Measurements from ENCODE around the gene RPL29.

Gene RPL29

GRCh38 chr3:51986010-51986947 is 9.4 kb downstream of the RPL29 start:
- peak overlapping the region in 2 of 5 donors; percentile 1 to 25 for H3K9ac ChIP-seq (ENCODE audit: low read length in 5 of 5)
- H3K36me3 ChIP-seq (ENCODE audit: control insufficient read depth in 5 of 5, insufficient read depth in 5 of 5, low read length in 5 of 5) = peaks cover 0 to 2% (median 0%) of the 10 kb centered on the region in 5 donors
- no peak overlapping the region for H3K4me3 ChIP-seq (ENCODE audit: low read depth in 1 of 5, low read length in 5 of 5)
- H3K4me1 ChIP-seq (ENCODE audit: control insufficient read depth in 5 of 5, insufficient read depth in 5 of 5, low read length in 5 of 5) = peaks cover 5 to 54% (median 41%) of the 10 kb centered on the region in 5 donors
- H3K27ac ChIP-seq (ENCODE audit: low read depth, low read length) = no peak overlapping the region
- no peaks in the 10 kb centered on the region for H3K27me3 ChIP-seq (ENCODE audit: control insufficient read depth in 5 of 5, insufficient read depth in 4 of 5, low read length in 5 of 5)
- H3K9me3 ChIP-seq (ENCODE audit: control insufficient read depth in 5 of 5, low read length in 5 of 5) = no peaks in the 10 kb centered on the region

- Histone ChIP-seq H3K27ac (ENCODE audit: low read depth, low read length) (no peak overlapping the region), H3K36me3 (ENCODE audit: control insufficient read depth in 5 of 5, insufficient read depth in 5 of 5, low read length in 5 of 5) (peaks cover 0 to 6% (median 2%) of the 10 kb centered on the region in 5 donors), H3K27me3 (ENCODE audit: control insufficient read depth in 5 of 5, insufficient read depth in 4 of 5, low read length in 5 of 5) (no peaks in the 10 kb centered on the region), H3K4me1 (ENCODE audit: control insufficient read depth in 5 of 5, insufficient read depth in 5 of 5, low read length in 5 of 5) (peaks cover 5 to 57% (median 36%) of the 10 kb centered on the region in 5 donors), H3K9me3 (ENCODE audit: control insufficient read depth in 5 of 5, low read length in 5 of 5) (no peaks in the 10 kb centered on the region), H3K4me3 (ENCODE audit: low read depth in 1 of 5, low read length in 5 of 5) (no peak overlapping the region), H3K9ac (ENCODE audit: low read length in 5 of 5) (peak overlapping the region in 1 of 5 donors; percentile 45)
Measured at GRCh38 chr3:51985063-51985462, 10.6 kb downstream of the RPL29 start.

- Histone ChIP-seq H3K9me3 (ENCODE audit: control insufficient read depth in 5 of 5, low read length in 5 of 5) (no peaks in the 10 kb centered on the region), H3K9ac (ENCODE audit: low read length in 5 of 5) (peak overlapping the region; percentile 10 to 89 (median 78)), H3K4me1 (ENCODE audit: control insufficient read depth in 5 of 5, insufficient read depth in 5 of 5, low read length in 5 of 5) (peaks cover 5 to 49% (median 30%) of the 10 kb centered on the region in 5 donors), H3K27ac (ENCODE audit: low read depth, low read length) (peak overlapping the region; percentile 92), H3K36me3 (ENCODE audit: control insufficient read depth in 5 of 5, insufficient read depth in 5 of 5, low read length in 5 of 5) (peaks cover 0 to 6% (median 2%) of the 10 kb centered on the region in 5 donors), H3K4me3 (ENCODE audit: low read depth in 1 of 5, low read length in 5 of 5) (peak overlapping the region in 2 of 5 donors; percentile 0 to 70), H3K27me3 (ENCODE audit: control insufficient read depth in 5 of 5, insufficient read depth in 4 of 5, low read length in 5 of 5) (no peaks in the 10 kb centered on the region)
Measured at GRCh38 chr3:51984269-51984647, 11.4 kb downstream of the RPL29 start.

- peak overlapping the region; percentile 41 to 74 (median 68) for H3K4me3 ChIP-seq (ENCODE audit: low read depth in 1 of 5, low read length in 5 of 5)
- H3K36me3 ChIP-seq (ENCODE audit: control insufficient read depth in 5 of 5, insufficient read depth in 5 of 5, low read length in 5 of 5) = peaks cover 0 to 6% (median 2%) of the 10 kb centered on the region in 5 donors
- H3K27me3 ChIP-seq (ENCODE audit: control insufficient read depth in 5 of 5, insufficient read depth in 4 of 5, low read length in 5 of 5) = no peaks in the 10 kb centered on the region
- peak overlapping the region; percentile 92 for H3K27ac ChIP-seq (ENCODE audit: low read depth, low read length)
- H3K4me1 ChIP-seq (ENCODE audit: control insufficient read depth in 5 of 5, insufficient read depth in 5 of 5, low read length in 5 of 5) = peaks cover 4 to 43% (median 25%) of the 10 kb centered on the region in 5 donors
- peak overlapping the region; percentile 10 to 89 (median 78) for H3K9ac ChIP-seq (ENCODE audit: low read length in 5 of 5)
- H3K9me3 ChIP-seq (ENCODE audit: control insufficient read depth in 5 of 5, low read length in 5 of 5) = no peaks in the 10 kb centered on the region
Measured at GRCh38 chr3:51983578-51984268, 12.0 kb downstream of the RPL29 start.

- H3K4me1 ChIP-seq (ENCODE audit: control insufficient read depth in 5 of 5, insufficient read depth in 5 of 5, low read length in 5 of 5) = peaks cover 4 to 41% (median 23%) of the 10 kb centered on the region in 5 donors
- H3K9ac ChIP-seq (ENCODE audit: low read length in 5 of 5) = peak within 1 kb of the TSS; percentile 73 to 89 (median 78)
- no peaks in the 10 kb centered on the region for H3K27me3 ChIP-seq (ENCODE audit: control insufficient read depth in 5 of 5, insufficient read depth in 4 of 5, low read length in 5 of 5)
- no peaks in the 10 kb centered on the region for H3K9me3 ChIP-seq (ENCODE audit: control insufficient read depth in 5 of 5, low read length in 5 of 5)
- H3K4me3 ChIP-seq (ENCODE audit: low read depth in 1 of 5, low read length in 5 of 5) = peak within 1 kb of the TSS; percentile 62 to 81 (median 70)
- peak within 1 kb of the TSS; percentile 92 for H3K27ac ChIP-seq (ENCODE audit: low read depth, low read length)
- H3K36me3 ChIP-seq (ENCODE audit: control insufficient read depth in 5 of 5, insufficient read depth in 5 of 5, low read length in 5 of 5) = peaks cover 0 to 6% (median 2%) of the 10 kb centered on the region in 5 donors
Measured at GRCh38 chr3:51982838-51983577, 12.7 kb downstream of the RPL29 start, which contains the start of gene ACY1. Gene ACY1, plus strand, starts transcription at chr3:51983535. Its CDS starts 530 bp downstream, at chr3:51984065.

- Histone ChIP-seq H3K27ac (ENCODE audit: low read depth, low read length) (peak overlapping the region; percentile 92), H3K4me1 (ENCODE audit: control insufficient read depth in 5 of 5, insufficient read depth in 5 of 5, low read length in 5 of 5) (peaks cover 4 to 41% (median 23%) of the 10 kb centered on the region in 5 donors), H3K9me3 (ENCODE audit: control insufficient read depth in 5 of 5, low read length in 5 of 5) (no peaks in the 10 kb centered on the region), H3K36me3 (ENCODE audit: control insufficient read depth in 5 of 5, insufficient read depth in 5 of 5, low read length in 5 of 5) (peaks cover 0 to 6% (median 0%) of the 10 kb centered on the region in 5 donors), H3K9ac (ENCODE audit: low read length in 5 of 5) (peak overlapping the region; percentile 43 to 89 (median 75)), H3K4me3 (ENCODE audit: low read depth in 1 of 5, low read length in 5 of 5) (peak overlapping the region; percentile 62 to 81 (median 70)), H3K27me3 (ENCODE audit: control insufficient read depth in 5 of 5, insufficient read depth in 4 of 5, low read length in 5 of 5) (no peaks in the 10 kb centered on the region)
Measured at GRCh38 chr3:51982352-51982837, 13.3 kb downstream of the RPL29 start.

- Histone ChIP-seq H3K4me1 (ENCODE audit: control insufficient read depth in 5 of 5, insufficient read depth in 5 of 5, low read length in 5 of 5) (peaks cover 4 to 51% (median 33%) of the 10 kb centered on the region in 5 donors), H3K27me3 (ENCODE audit: control insufficient read depth in 5 of 5, insufficient read depth in 4 of 5, low read length in 5 of 5) (no peaks in the 10 kb centered on the region), H3K9ac (ENCODE audit: low read length in 5 of 5) (peak overlapping the region in 1 of 5 donors; percentile 37), H3K27ac (ENCODE audit: low read depth, low read length) (no peak overlapping the region), H3K36me3 (ENCODE audit: control insufficient read depth in 5 of 5, insufficient read depth in 5 of 5, low read length in 5 of 5) (peaks cover 0 to 6% (median 0%) of the 10 kb centered on the region in 5 donors), H3K9me3 (ENCODE audit: control insufficient read depth in 5 of 5, low read length in 5 of 5) (no peaks in the 10 kb centered on the region), H3K4me3 (ENCODE audit: low read depth in 1 of 5, low read length in 5 of 5) (no peak overlapping the region)
Measured at GRCh38 chr3:51980253-51980652, 15.4 kb downstream of the RPL29 start.

- Histone ChIP-seq H3K4me3 (ENCODE audit: low read depth in 1 of 5, low read length in 5 of 5) (no peak overlapping the region), H3K9me3 (ENCODE audit: control insufficient read depth in 5 of 5, low read length in 5 of 5) (no peaks in the 10 kb centered on the region), H3K36me3 (ENCODE audit: control insufficient read depth in 5 of 5, insufficient read depth in 5 of 5, low read length in 5 of 5) (peaks cover 0 to 6% (median 0%) of the 10 kb centered on the region in 5 donors), H3K27ac (ENCODE audit: low read depth, low read length) (no peak overlapping the region), H3K9ac (ENCODE audit: low read length in 5 of 5) (no peak overlapping the region), H3K27me3 (ENCODE audit: control insufficient read depth in 5 of 5, insufficient read depth in 4 of 5, low read length in 5 of 5) (no peaks in the 10 kb centered on the region), H3K4me1 (ENCODE audit: control insufficient read depth in 5 of 5, insufficient read depth in 5 of 5, low read length in 5 of 5) (peaks cover 8 to 52% (median 42%) of the 10 kb centered on the region in 5 donors)
Measured at GRCh38 chr3:51978143-51978502, 17.6 kb downstream of the RPL29 start.

- Histone ChIP-seq H3K27me3 (ENCODE audit: control insufficient read depth in 5 of 5, insufficient read depth in 4 of 5, low read length in 5 of 5) (no peaks in the 10 kb centered on the region), H3K4me1 (ENCODE audit: control insufficient read depth in 5 of 5, insufficient read depth in 5 of 5, low read length in 5 of 5) (peaks cover 8 to 51% (median 39%) of the 10 kb centered on the region in 5 donors), H3K27ac (ENCODE audit: low read depth, low read length) (no peak overlapping the region), H3K9me3 (ENCODE audit: control insufficient read depth in 5 of 5, low read length in 5 of 5) (no peaks in the 10 kb centered on the region), H3K9ac (ENCODE audit: low read length in 5 of 5) (no peak overlapping the region), H3K4me3 (ENCODE audit: low read depth in 1 of 5, low read length in 5 of 5) (no peak overlapping the region), H3K36me3 (ENCODE audit: control insufficient read depth in 5 of 5, insufficient read depth in 5 of 5, low read length in 5 of 5) (peaks cover 0 to 6% (median 0%) of the 10 kb centered on the region in 5 donors)
Measured at GRCh38 chr3:51977446-51978142, 18.1 kb downstream of the RPL29 start.
